ENCODE data around the gene TMEM31. TPM values are rescaled to one million over a fixed set of nuclear protein-coding genes. Genes with fewer than 3 reads are reported as not detected.
"Not testable (repeated sequence)": the region's sequence is repeated elsewhere in the genome, so short reads cannot be mapped to it uniquely, and the experiment has no call there.

TMEM31 gene
- total and polyA plus RNA-seq, 9 of the 15 experiments (the other 6 are each of a cell fraction or from before 2014, with no cell fraction given) = 0.18 TPM; not detected in 8

DNA sequence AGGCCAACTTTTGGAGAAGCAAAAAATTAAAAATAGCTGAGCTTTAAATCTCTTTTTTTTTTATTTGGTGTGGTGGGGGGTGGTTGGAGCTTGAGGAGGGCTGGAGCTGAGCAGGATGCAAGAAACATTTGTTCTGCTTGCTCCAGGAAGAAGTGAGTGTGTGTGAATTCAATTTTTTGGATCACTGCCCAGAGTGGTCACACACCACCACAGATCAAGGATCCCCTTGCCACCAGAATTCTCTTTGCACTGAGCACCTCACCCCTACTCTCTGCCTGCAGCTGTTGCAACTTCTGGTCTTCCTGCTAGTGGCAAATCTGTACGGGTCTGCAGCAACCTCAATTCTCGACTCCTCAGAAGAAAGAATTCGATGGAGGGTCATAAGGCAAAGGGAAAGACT, 46.0 kb downstream of the TMEM31 start (continued):
- TF ChIP-seq CREB1 (IDR thresholded peaks at IDR 0.05) (no peak), CREB1 (CRISPR knock-in tag; IDR thresholded peaks at IDR 0.05) (no peak), USF2 (CRISPR knock-in tag; IDR thresholded peaks at IDR 0.05) (no peak), CBX5 (IDR thresholded peaks at IDR 0.05; ENCODE audit: borderline replicate concordance, low read depth) (no peak), ZNF668 (CRISPR knock-in tag; IDR thresholded peaks at IDR 0.05) (no peak)

DNA sequence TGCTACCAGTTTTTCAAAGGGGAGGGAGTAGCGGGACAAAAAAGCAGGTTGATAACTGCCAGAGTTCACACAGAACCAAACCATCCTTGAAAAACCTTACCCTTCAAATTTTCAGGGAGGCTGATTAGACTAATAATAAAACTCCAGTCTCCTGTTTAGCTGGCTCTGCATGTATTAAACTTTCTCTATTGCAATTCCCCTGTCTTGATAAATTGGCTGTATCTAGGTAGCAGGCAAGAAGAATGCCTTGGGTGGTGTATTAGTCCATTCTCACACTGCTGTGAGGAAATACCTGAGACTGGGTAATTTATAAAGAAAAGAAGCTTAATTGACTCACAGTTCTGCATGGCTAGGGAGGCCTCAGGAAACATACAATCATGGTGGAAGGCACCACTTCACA, 47.8 kb downstream of the TMEM31 start:
- ATAC-seq (no peak), DNase-seq (ENCODE audit: extremely low read depth in 1 of 4, low spot score in 3 of 4) (no peak), FAIRE-seq (no peak)
- in situ Hi-C loops (cut with MboI) (no loop called here), intact Hi-C loops (cut with micrococcal nuclease) (no loop called here)
- no peaks in the 10 kb centered on the region for H3K4me1 ChIP-seq (replicated peaks in 1 of 2; ENCODE audit: control insufficient read depth in 2 of 2, insufficient read depth in 2 of 2, low read length in 2 of 2)
- H3K9me3 ChIP-seq (replicated peaks; ENCODE audit: control insufficient read depth, insufficient read depth, low read depth, low read length) = no peaks in the 10 kb centered on the region
- no peaks in the 10 kb centered on the region for H3K9me1 ChIP-seq (ENCODE audit: control insufficient read depth, insufficient read depth, low read length)
- no peaks in the 10 kb centered on the region for H3K79me2 ChIP-seq (ENCODE audit: control insufficient read depth, insufficient read depth, low read length)
- WGBS (ENCODE audit: insufficient coverage, low coverage, missing lambda C conversion rate) = 7% methylated on average over 1 of the region's 1 CpG
- H3K27me3 ChIP-seq (ENCODE audit: control insufficient read depth in 2 of 2, insufficient read depth in 2 of 2, low read length in 2 of 2) = no peaks in the 10 kb centered on the region; a peak in 1 of 5 replicates
- H2AFZ ChIP-seq (ENCODE audit: low read depth, low read length) = no peak overlapping the region
- H3K9ac ChIP-seq (ENCODE audit: insufficient read depth in 1 of 2, low read depth in 2 of 2, low read length in 2 of 2) = no peak overlapping the region
- POLR2A ChIA-PET = no interaction called here
- no peaks in the 10 kb centered on the region for H4K20me1 ChIP-seq (replicated peaks; ENCODE audit: control insufficient read depth, insufficient read depth, low read length)
- TF ChIP-seq SREBF2 (CRISPR knock-in tag; IDR thresholded peaks at IDR 0.05) = no peak
- TF ChIP-seq CCAR2 (IDR thresholded peaks at IDR 0.05; ENCODE audit: low read depth, low read length) = no peak
- TF ChIP-seq, protein P1, sequence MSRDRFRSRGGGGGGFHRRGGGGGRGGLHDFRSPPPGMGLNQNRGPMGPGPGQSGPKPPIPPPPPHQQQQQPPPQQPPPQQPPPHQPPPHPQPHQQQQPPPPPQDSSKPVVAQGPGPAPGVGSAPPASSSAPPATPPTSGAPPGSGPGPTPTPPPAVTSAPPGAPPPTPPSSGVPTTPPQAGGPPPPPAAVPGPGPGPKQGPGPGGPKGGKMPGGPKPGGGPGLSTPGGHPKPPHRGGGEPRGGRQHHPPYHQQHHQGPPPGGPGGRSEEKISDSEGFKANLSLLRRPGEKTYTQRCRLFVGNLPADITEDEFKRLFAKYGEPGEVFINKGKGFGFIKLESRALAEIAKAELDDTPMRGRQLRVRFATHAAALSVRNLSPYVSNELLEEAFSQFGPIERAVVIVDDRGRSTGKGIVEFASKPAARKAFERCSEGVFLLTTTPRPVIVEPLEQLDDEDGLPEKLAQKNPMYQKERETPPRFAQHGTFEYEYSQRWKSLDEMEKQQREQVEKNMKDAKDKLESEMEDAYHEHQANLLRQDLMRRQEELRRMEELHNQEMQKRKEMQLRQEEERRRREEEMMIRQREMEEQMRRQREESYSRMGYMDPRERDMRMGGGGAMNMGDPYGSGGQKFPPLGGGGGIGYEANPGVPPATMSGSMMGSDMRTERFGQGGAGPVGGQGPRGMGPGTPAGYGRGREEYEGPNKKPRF (IDR thresholded peaks at IDR 0.05; ENCODE audit: low read depth, low read length) = no peak
- no peak for TF ChIP-seq ZNF134 (CRISPR knock-in tag; conservative IDR thresholded peaks at IDR 0.05)
- no peak for TF ChIP-seq ZFPM2 (CRISPR knock-in tag; IDR thresholded peaks at IDR 0.05)
- no peaks in the 10 kb centered on the region for H3K36me3 ChIP-seq (ENCODE audit: control insufficient read depth, insufficient read depth, low read length)
- CTCF ChIA-PET (ENCODE audit: low intra/inter-chr PET ratio) = no interaction called here
- no TSS peak for BruUV-seq (replicated peaks)
- H3K27ac ChIP-seq (ENCODE audit: extremely low read depth, low read depth, low read length) = no peak overlapping the region
- H3K4me2 ChIP-seq (ENCODE audit: insufficient read depth, low read length) = no peak overlapping the region
- H3K4me3 ChIP-seq = no peak overlapping the region

DNA sequence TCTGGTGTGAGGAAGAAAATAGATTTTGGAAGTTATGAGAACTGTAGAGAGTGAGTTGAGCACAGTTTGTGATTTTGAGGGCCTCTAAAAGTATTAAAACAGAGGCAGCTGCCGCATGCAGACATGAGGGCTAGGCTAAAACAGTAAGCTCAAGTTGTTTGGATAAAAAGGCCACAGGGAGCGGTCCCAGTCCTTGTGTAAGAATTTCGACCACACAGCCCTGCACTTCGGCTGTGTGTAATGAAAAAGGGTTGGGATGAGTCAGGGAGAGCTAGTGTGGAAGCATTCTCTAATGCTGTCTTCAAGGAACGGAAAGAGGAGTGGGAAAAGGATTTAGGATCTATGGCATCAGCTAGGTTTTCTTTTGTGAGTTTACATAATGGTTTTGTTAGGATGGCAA, 52.8 kb downstream of the TMEM31 start:
- DNase-seq (ENCODE audit: extremely low read depth in 1 of 4, low spot score in 3 of 4); H4K20me1 ChIP-seq (replicated peaks; ENCODE audit: control insufficient read depth, insufficient read depth, low read length); H2AFZ ChIP-seq (ENCODE audit: low read depth, low read length); ATAC-seq; CTCF ChIA-PET (ENCODE audit: low intra/inter-chr PET ratio); H3K9me1 ChIP-seq (ENCODE audit: control insufficient read depth, insufficient read depth, low read length); H3K4me1 ChIP-seq (replicated peaks in 1 of 2; ENCODE audit: control insufficient read depth in 2 of 2, insufficient read depth in 2 of 2, low read length in 2 of 2); H3K9me3 ChIP-seq (replicated peaks; ENCODE audit: control insufficient read depth, insufficient read depth, low read depth, low read length); H3K4me2 ChIP-seq (ENCODE audit: insufficient read depth, low read length); H3K27ac ChIP-seq (ENCODE audit: extremely low read depth, low read depth, low read length); BruUV-seq (replicated peaks); H3K79me2 ChIP-seq (ENCODE audit: control insufficient read depth, insufficient read depth, low read length); H3K4me3 ChIP-seq; H3K36me3 ChIP-seq (ENCODE audit: control insufficient read depth, insufficient read depth, low read length); in situ Hi-C loops (cut with MboI); H3K27me3 ChIP-seq (ENCODE audit: control insufficient read depth in 2 of 2, insufficient read depth in 2 of 2, low read length in 2 of 2); H3K9ac ChIP-seq (ENCODE audit: insufficient read depth in 1 of 2, low read depth in 2 of 2, low read length in 2 of 2); FAIRE-seq; intact Hi-C loops (cut with micrococcal nuclease): not testable (repeated sequence)
- WGBS (ENCODE audit: insufficient coverage, low coverage, missing lambda C conversion rate) = 0% methylated on average over 5 of the region's 5 CpGs
- POLR2A ChIA-PET = interaction anchor here (0.6 kb wide), 1 partner anchor 18 kb away, joined by 3 read pairs; no protein-coding TSS in a partner anchor

Measured in K562 (cell line).